Measurements from ENCODE around the gene GSE1.
"Not testable (repeated sequence)": the region's sequence is repeated elsewhere in the genome, so short reads cannot be mapped to it uniquely, and the experiment has no call there.

Gene GSE1

GRCh38 chr16:85589688-85590505 is 23.2 kb upstream of the GSE1 start:
- no peak for DNase-seq (ENCODE audit: low spot score)

DNA sequence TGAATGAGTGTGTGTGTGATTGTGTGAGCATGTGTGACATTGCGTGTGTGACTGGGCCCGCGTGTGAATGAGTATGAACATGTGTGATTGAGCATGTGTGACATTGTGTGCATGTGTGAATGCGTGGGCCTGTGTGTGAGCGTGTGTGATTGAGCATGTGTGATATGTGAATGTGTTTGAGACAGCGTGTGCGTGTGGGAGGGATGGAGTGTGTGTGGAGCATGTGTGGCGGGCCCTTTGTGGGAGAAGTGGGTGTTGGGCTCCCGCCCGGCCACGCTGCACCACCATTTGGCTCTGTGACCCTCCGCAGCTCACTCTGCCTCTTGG is 22.7 kb upstream of the GSE1 start:
- DNase-seq (ENCODE audit: low spot score): no peak

GRCh38 chr16:85591381-85591780 is 21.7 kb upstream of the GSE1 start:
- no peak for DNase-seq (ENCODE audit: low spot score)

GRCh38 chr16:85592277-85592676 is 20.8 kb upstream of the GSE1 start:
- not testable (repeated sequence) for DNase-seq (ENCODE audit: low spot score)

GRCh38 chr16:85592700-85593493 is 20.2 kb upstream of the GSE1 start:
- DNase-seq (ENCODE audit: low spot score): no peak

GRCh38 chr16:85593494-85594221 is 19.5 kb upstream of the GSE1 start:
- DNase-seq (ENCODE audit: low spot score): no peak

DNA sequence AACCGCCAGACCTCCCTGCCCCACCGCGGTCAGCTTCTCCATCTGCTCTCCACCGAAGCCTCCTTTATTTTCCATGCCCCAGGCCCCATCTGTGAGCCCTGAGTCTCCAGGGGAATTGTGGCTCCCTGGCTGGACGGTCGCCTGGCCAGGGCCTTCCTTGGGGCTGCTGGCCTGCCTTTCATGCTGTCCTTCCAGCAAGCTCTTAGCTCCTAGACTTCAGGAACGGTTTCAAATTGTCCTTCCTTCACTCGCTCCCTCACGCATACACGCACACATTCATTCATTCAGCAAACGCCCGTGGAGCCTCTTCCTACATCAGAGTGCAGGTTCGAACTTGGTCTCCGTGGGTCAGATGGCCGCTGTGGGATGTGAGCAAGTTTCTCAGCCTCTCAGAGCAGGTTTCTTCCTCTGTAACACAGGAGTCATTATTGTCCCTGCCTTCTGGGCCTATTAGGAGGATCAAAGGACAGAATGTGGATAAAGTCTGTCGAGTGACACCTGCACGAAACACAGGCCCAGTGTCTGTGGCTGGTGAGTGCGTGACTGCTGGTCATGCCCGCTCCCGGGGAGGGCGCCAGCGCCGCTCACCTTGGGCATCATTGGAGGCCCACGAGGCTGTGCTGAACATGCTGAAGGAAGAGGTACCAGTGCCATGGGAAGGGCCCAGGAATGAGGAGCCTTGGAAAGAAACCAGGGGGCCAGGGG is 18.7 kb upstream of the GSE1 start:
- no peak for DNase-seq (ENCODE audit: low spot score)

DNA sequence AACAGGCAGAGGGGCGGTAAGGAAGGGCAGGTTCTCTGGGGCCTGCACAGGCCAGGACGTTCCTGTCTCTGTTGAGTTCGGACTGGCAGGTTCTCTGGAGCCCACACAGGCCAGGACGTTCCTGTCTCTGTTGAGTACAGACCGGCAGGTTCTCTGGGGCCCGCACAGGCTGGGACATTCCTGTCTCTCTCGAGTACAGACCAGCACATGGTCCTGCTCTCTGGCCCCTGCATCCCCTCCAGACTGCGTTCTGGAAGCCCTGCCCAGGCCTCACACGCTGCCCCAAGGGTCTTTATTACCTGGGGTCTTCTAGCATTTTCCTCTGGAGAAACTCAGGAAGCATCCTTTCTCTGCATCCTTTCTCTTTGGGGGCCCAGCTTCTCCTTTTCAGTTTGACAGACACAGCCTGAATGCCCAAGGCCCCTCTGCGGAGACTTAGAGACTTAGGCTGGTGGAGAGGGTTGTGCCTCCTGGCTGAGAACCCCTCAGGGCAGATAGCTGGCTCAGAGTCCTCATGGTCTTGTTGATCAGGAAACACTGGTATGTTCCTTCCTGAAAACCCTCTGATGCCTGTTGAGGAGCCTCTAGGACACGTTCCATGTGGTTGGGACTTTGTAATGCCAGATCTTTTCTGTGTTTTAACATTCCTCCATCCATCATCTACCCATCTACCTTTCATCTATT is 18.0 kb upstream of the GSE1 start:
- DNase-seq (ENCODE audit: low spot score): no peak

DNA sequence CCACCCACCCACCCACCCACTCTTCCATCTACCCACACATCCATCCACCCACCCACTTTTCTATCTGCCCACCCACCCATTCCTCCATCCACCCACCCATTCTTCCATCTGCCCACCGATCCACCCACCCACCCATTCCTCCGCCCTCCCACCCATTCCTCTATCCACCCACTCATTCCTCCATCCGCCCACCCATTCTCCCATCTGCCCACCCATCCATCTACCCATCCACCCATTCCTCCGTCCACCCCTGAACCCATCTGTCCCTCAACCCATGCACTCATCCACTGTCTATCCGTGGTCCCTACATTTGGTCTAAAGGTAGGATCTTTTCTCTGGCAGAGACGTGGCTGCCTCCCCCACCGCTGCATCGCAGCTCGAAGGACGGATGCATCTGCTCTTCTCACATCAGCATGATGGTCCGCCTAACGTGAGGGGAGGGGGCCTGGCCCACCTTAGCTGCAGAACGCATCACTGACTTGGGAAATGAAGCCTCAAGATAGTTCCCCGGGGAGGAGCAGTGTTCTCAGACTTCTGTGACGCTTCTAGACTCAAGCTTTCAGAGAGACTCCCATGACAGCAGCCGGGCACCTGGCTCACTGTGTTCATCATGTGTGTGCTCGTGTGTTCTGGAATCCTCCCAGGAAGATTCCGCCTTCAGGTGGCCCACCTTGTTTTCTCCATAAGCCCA is 17.2 kb upstream of the GSE1 start:
- no peak for DNase-seq (ENCODE audit: low spot score)

- DNase-seq (ENCODE audit: low spot score): no peak
These were observed 15.0 kb upstream of the GSE1 start for GRCh38 chr16:85598141-85598540.

DNA sequence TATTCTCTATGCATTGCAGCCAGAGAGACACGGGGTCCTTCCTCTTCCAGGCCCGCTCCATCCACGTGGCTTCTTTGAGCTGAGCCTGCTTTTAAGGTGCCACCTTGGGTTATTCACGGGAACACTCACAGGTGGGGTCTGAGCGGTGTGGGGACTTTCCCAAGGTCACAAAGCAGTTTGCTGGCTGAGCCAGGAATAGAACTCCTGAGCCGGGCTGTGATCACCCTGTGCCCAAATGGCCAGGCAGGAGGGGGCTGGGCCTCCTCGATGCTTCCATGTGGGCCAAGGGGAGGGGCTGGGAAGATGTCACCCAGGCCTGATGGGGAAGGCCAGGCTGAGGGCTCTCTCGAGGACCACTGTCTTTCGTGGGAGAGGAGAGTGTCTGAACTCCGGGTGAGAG is 13.0 kb upstream of the GSE1 start:
- no peak for DNase-seq (ENCODE audit: low spot score)

GRCh38 chr16:85600530-85601271 is 12.4 kb upstream of the GSE1 start:
- no peak for DNase-seq (ENCODE audit: low spot score)

- no peak for DNase-seq (ENCODE audit: low spot score)
These were observed 11.9 kb upstream of the GSE1 start for GRCh38 chr16:85601272-85601639.

- no peak for DNase-seq (ENCODE audit: low spot score)
These were observed 11.3 kb upstream of the GSE1 start for GRCh38 chr16:85601730-85602401.

GRCh38 chr16:85602402-85603202 is 10.5 kb upstream of the GSE1 start:
- DNase-seq (ENCODE audit: low spot score): no peak

DNA sequence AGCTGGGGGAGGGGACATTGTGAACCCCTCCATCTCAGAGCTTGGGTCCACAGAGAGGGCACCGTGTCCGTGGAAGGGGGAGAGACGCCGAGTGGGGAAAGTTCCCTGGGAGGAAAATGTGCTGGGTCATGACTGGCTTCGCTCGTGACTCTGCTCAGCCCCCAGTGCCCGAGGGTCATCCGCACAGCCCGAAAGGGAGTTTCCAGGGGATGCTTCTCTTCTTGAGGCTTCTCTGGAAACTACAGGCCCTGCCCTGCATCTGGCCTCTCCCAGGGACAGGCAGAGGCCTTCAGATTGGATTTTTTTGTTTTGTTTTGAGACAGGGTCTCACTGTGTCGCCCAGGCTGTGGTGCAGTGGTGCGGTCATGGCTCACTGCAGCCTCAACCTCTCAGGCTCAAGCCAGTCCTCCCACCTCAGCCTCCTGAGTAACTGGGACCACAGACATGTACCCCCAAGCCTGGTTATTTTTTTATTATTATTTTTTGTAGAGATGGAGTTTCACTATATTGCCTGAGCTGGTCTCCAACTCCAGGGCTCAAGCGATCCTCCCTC is 9.8 kb upstream of the GSE1 start:
- DNase-seq (ENCODE audit: low spot score): no peak

DNA sequence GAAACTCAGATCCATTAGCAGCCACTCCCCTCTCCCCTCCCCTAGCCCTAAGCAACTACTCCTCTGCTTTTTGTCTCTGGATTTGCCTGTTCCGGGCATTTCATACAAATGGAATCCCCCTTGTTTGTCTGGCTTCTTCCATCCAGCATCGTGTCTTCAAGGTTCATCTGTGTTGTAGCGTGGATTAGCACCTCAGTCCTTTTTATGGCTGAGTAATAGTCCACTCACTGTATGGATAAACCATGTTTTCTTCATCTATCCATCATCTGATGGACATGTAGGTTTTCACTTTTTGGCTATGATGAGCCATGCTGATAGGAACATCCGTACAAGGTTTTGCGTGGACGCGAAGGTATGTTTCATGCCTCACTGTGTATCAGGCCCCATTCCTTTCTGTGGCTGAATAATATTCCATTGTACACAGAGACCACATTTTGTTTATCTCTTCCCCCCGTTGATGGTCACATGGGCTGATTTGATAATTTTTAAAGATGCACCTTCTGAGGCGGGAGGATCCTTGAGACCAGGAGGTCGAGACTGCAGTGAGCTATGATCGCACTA is 8.9 kb upstream of the GSE1 start:
- no peak for DNase-seq (ENCODE audit: low spot score)

All from SK-N-DZ (cell line).